MG63 (cell line): ENCODE measurements around the gene TIGIT. TPM values are rescaled to one million over a fixed set of nuclear protein-coding genes. Genes with fewer than 3 reads are reported as not detected.

Source experiments
- DNase-seq: peaks from one replicate; pipeline ENCODE4 v3.0.0-alpha.2; 2020
- H3K27me3 ChIP-seq: fragments of 250-450 bp; sonication (Bioruptor Pico); 2 replicates; pipeline ENCODE4 v1.5.1; 2020; ENCODE audit warnings: mild to moderate bottlenecking, moderate library complexity
- H3K36me3 ChIP-seq: fragments of 250-450 bp; sonication (Bioruptor Pico); 2 replicates; pipeline ENCODE4 v1.5.1; 2020; ENCODE audit warnings: mild to moderate bottlenecking, moderate library complexity
- H3K4me3 ChIP-seq: fragments of 250-450 bp; sonication (Bioruptor Pico); 2 replicates; pipeline ENCODE4 v1.5.1; 2020; ENCODE audit warnings: mild to moderate bottlenecking, moderate library complexity
- H3K9me3 ChIP-seq: fragments of 250-450 bp; sonication (Bioruptor Pico); 2 replicates; pipeline ENCODE4 v1.5.1; 2020; ENCODE audit warnings: mild to moderate bottlenecking, moderate library complexity
- total RNA-seq: library from RNA; depleted of rRNA; stranded (reverse); fragments of >200 nt; shearing (Covaris generic); gene quantifications from 2 replicates; pipeline ENCODE4 v1.2.3, GENCODE V29; 2014; ENCODE audit warnings: low replicate concordance

Gene TIGIT
- total RNA-seq, 1 experiment from 2014 or later, result not detected

DNA sequence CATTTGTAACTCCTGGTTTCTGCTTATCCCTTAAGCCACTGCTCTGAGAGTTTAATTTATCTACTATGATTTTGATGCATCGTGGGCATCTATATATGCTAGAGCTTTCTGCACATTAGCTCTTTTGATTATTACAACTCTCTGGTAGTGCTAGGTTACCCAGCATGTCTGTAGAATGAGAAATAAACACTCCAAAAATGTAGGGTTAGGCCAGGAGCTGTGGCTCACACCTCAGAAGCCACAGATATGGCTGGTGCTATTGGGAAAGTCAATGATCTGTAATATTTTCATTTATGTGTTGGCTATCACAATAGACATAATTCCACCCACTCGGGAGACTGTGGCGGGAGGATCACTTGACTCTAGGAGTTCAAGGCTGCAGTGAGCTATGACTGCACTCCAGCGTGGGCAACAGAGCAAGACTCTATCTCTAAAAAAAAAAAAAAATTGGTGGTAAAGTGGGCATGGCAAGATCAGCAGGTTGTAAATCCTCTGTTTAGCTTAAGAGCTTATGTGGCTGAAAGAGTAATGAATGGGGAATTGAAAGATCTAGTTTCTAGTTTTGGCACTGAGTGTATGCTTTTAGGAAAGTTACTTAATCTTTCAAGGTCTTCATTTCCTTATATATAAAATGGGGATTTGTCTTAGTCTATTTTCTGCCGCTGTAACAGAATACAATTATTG lies 6.3 kb downstream of the TIGIT start:
- Histone ChIP-seq H3K36me3 (no peaks in the 10 kb centered on the region), H3K9me3 (no peaks in the 10 kb centered on the region), H3K27me3 (peaks cover 14% of the 10 kb centered on the region), H3K4me3 (no peak overlapping the region)
- no peak for DNase-seq

DNA sequence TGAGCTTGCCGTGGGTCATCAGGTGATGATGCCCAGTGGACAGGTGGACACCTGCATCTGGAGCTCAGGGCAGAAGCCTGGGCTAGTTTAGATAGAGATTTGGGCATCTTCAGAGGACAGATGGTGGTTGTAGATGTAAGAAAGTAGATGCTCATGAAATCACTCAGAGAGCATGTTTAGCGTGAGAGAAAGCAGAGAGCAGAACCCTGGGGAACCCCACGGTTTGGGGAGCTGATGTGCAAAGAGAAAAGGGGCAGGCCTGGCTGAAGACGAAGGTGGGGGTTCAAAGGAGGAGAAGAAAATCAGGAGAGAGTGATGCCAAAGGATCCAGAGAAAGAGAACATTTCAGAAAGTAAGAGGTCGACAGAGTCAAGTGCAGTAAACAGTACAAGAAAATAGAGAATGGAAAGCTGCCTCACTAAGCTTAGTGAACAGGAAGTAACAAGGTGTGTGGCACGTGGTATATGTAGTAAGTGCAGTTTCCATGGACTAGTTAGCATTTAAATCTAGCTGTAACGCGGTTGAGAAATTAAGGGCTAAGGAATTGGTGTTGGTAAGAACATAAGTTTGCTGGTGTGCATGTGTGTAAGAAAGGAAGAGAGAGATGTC lies 13.5 kb downstream of the TIGIT start:
- H3K36me3 ChIP-seq, result no peaks in the 10 kb centered on the region
- DNase-seq, result no peak
- H3K9me3 ChIP-seq, result no peaks in the 10 kb centered on the region
- H3K4me3 ChIP-seq, result no peak overlapping the region
- H3K27me3 ChIP-seq, result peaks cover 3% of the 10 kb centered on the region; the same call in 1 of the 2 replicates

DNA sequence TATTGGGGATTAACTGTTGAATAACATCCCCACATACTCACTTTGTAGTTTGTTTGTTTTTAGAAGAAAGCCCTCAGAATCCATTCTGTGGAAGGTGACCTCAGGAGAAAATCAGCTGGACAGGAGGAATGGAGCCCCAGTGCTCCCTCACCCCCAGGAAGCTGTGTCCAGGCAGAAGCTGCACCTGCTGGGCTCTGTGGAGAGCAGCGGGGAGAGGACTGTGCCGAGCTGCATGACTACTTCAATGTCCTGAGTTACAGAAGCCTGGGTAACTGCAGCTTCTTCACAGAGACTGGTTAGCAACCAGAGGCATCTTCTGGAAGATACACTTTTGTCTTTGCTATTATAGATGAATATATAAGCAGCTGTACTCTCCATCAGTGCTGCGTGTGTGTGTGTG lies 14.0 kb downstream of the TIGIT start:
- no peak for DNase-seq
- Histone ChIP-seq H3K36me3 (no peaks in the 10 kb centered on the region), H3K9me3 (no peaks in the 10 kb centered on the region), H3K4me3 (no peak overlapping the region), H3K27me3 (no peaks in the 10 kb centered on the region)

DNA sequence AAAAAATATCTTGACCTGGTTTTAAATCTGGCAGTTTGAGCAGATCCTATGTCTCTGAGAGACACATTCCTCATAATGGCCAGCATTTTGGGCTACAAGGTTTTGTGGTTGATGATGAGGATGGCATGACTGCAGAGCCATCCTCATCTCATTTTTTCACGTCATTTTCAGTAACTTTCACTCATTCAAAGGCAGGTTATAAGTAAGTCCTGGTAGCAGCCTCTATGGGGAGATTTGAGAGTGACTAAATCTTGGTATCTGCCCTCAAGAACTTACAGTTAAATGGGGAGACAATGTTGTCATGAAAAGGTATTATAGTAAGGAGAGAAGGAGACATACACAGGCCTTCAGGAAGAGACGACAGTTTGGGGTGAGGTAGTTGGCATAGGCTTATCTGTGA lies 14.5 kb downstream of the TIGIT start:
- Histone ChIP-seq H3K36me3 (no peaks in the 10 kb centered on the region), H3K27me3 (no peaks in the 10 kb centered on the region)
- DNase-seq, result no peak

DNA sequence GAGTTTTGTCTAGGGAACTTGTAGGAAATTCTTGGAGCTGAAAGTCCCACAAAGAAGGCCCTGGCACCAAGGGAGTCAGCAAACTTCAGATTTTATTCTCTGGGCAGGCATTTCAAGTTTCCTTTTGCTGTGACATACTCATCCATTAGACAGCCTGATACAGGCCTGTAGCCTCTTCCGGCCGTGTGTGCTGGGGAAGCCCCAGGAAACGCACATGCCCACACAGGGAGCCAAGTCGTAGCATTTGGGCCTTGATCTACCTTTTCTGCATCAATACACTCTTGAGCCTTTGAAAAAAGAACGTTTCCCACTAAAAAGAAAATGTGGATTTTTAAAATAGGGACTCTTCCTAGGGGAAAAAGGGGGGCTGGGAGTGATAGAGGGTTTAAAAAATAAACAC lies 15.0 kb downstream of the TIGIT start:
- H3K27me3 ChIP-seq, result no peaks in the 10 kb centered on the region
- H3K4me3 ChIP-seq, result no peak overlapping the region
- H3K36me3 ChIP-seq, result no peaks in the 10 kb centered on the region
- H3K9me3 ChIP-seq, result no peaks in the 10 kb centered on the region
- DNase-seq, result no peak

More for the DNA sequence above, 14.5 kb downstream of the TIGIT start:
- Histone ChIP-seq H3K9me3 (no peaks in the 10 kb centered on the region), H3K4me3 (no peak overlapping the region)

DNA sequence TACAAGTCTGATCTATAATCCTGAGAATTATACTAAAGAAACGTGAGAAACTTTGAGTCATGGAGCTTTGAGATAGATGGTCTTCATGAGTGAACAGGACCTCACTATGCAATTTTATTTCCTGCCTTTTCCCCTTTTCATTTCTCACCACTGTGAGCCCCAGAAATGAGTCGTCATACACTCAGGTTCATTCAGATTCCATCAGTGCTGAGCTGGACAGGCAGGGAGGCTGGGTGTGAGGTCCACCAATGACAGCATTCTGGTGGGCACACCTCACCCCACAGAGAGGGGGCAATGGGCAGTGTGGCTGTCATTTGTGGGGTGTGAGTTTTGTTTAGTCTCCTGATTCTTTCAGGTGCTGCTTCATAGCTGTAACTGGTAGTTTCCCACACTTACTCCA lies 16.9 kb downstream of the TIGIT start:
- Histone ChIP-seq H3K9me3 (no peaks in the 10 kb centered on the region), H3K36me3 (no peaks in the 10 kb centered on the region), H3K27me3 (no peaks in the 10 kb centered on the region), H3K4me3 (no peak overlapping the region)
- no peak for DNase-seq

DNA sequence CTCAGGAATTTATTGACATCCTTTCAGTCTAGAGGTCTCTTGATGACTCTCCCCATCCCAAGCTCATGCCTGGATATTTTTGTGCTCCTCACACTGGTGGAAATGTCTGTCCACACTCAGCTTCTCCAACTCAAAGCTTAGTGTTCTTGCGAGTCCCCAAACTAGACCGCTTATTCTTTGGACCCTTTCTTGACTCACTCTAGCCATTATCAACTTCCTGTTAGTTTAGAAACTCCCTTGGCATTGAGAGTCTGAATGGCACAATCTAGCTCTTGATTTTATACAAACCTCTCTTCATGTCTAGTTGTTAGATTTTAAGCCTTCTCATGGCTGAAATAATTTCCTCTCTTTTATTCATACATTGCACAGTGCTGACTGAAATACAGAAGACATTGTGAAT lies 19.6 kb downstream of the TIGIT start:
- no peaks in the 10 kb centered on the region for H3K36me3 ChIP-seq
- no peak overlapping the region for H3K4me3 ChIP-seq
- no peaks in the 10 kb centered on the region for H3K27me3 ChIP-seq
- H3K9me3 ChIP-seq, result no peaks in the 10 kb centered on the region
- DNase-seq, result no peak

DNA sequence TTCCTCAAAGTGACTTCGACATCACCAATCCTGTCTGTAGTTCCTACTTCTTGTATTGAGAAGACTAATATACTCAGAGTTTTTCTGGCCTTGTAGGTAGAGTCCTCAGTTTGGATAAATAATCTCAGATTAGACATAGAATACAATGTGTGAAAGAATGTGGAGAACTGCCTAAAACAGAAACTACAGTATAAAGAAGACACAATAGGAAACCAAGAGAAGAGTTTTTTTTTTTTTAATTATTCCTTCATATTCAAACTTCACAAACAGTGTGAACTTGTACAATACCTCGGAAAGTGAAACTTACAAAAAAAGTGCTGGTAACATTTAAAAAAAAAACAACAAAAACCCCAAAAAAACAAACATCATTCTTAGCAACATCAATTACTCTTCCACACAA lies 20.5 kb downstream of the TIGIT start:
- H3K9me3 ChIP-seq, result no peaks in the 10 kb centered on the region
- H3K36me3 ChIP-seq, result no peaks in the 10 kb centered on the region
- H3K27me3 ChIP-seq, result no peaks in the 10 kb centered on the region
- no peak for DNase-seq
- H3K4me3 ChIP-seq, result no peak overlapping the region

DNA sequence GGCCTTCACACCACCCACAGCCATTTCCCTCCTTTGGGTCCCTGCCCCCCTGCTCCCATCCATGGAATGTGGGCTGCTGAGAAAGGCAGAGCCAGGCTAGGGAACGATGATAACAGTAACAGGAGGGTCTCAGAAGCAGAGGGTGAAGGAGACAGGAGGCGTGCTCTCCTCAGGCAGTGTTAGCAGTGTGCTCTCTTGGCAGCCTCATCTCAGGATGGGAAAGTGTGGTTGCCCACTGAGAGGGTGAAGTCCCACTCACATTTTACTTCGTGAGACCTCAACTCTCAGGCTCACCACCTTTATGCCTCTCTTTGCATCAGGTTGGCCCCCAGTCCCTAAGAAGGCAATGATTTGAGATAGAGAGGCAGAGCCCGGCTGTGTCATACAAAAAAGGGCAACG lies 24.5 kb downstream of the TIGIT start:
- Histone ChIP-seq H3K36me3 (no peaks in the 10 kb centered on the region), H3K27me3 (no peaks in the 10 kb centered on the region), H3K4me3 (no peak overlapping the region), H3K9me3 (no peaks in the 10 kb centered on the region)
- DNase-seq, result no peak

DNA sequence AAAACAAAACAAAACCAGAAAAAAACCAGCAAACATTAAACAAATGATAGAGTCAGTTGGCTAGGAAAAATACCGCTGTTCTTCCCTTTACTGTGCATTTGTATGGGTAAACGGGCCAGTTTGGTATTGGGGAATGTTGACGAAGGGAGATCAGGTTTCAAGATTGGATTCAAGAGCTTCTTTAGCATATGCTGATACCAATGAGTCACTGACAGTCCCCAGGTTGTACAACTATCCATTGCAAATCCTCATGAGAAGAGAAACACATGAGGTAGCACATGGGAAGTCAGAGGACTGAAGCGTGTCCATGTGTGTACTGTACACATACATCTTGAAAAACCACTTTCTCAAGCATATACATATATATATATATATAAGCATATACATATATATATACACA lies 25.6 kb downstream of the TIGIT start:
- peak; percentile 24 for DNase-seq
- Histone ChIP-seq H3K36me3 (no peaks in the 10 kb centered on the region), H3K4me3 (no peak overlapping the region), H3K27me3 (no peaks in the 10 kb centered on the region), H3K9me3 (no peaks in the 10 kb centered on the region)

DNA sequence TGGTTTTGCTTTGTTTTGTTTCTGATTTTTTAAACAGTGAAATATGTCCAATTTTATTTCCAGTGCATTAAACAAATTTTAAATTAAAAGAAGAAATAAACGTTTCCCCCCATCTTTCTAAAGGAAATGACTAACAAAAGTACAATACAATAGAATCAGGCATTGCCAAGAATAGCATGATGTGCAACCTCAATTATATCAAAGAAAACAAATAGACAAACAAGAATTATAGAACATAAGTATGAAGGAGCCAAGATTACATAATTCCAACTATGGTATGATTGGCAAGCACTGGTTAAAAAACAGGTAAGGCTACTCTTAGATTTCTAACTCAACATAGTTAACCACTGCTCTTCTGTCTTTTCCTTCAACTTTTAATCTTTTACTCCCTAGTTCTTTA lies 26.4 kb downstream of the TIGIT start:
- Histone ChIP-seq H3K27me3 (no peaks in the 10 kb centered on the region), H3K36me3 (no peaks in the 10 kb centered on the region), H3K9me3 (no peaks in the 10 kb centered on the region), H3K4me3 (no peak overlapping the region)
- no peak for DNase-seq

DNA sequence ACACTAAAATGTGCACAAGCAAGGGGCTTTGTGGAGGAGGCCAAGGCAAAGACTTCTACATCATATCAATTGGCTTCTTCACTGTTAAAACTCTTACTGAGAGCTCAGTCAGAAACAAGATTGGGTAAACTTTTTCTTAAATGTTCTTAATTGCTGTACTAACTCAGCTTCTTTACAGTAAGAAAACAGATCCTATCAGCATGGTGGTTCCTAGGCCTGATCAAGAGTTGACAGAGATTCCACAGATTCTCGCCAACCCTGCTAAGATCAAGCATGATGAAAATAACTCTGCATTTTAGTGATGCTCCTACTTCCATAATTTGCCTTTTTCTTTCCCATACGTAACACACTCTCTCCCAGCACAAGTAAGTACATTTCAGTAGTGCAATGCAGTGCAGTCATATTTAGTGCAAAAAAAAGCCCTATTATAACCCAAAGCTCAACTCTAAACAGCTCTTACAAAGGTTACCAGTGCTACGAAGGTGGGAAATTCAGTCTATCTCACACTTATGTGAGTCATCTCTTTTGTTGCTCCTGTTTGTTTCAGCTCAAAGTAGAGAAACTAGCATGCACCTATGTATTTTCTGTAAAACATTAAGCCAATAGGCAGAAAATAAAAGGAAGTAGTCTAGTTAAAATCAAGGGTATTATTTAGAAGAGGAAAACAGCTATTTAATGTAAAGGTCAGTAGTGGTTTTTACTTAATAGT lies 29.9 kb downstream of the TIGIT start:
- no peak for DNase-seq
- Histone ChIP-seq H3K27me3 (no peaks in the 10 kb centered on the region), H3K36me3 (no peaks in the 10 kb centered on the region), H3K9me3 (no peaks in the 10 kb centered on the region), H3K4me3 (no peak overlapping the region)

DNA sequence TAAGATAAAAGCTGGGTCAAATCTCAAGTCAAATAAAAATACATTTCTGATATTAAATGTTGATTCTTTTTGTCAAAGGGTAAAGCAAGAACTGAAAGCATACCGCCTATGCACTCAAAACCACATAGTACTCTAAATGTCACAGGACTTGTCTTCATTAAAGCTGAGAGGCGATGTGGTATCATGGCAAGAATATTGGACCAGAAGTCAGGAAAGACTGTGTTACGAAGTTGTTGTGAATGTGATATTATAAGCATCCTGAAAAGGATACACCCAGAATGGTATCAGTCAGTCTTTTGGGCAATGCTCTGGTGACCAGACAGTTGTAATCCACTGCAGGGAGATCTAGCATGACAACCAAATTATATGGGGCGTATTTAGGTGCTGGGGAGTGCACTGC lies 33.8 kb downstream of the TIGIT start:
- Histone ChIP-seq H3K4me3 (no peak overlapping the region), H3K9me3 (no peaks in the 10 kb centered on the region), H3K36me3 (no peaks in the 10 kb centered on the region), H3K27me3 (no peaks in the 10 kb centered on the region)
- no peak for DNase-seq

DNA sequence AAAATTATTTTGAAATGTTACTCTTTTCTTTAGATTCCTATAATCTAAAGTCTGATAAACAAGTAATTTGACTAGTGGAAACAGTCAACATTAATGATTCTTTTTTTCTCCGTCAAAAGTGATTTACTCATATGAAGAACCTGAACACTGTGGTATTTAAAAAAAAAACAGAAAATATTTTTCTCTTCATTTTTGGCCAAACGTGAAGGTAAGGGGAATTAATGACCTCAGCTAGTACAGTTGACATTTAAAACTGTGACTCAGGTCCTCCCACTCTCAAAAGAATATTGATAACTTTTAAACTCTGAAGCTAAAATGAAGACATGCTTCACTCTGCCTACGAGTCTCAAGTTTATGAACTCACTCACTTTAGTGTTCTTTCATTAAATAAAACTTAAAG lies 34.5 kb downstream of the TIGIT start:
- no peak for DNase-seq
- Histone ChIP-seq H3K9me3 (no peaks in the 10 kb centered on the region), H3K4me3 (no peak overlapping the region), H3K27me3 (no peaks in the 10 kb centered on the region), H3K36me3 (no peaks in the 10 kb centered on the region)

DNA sequence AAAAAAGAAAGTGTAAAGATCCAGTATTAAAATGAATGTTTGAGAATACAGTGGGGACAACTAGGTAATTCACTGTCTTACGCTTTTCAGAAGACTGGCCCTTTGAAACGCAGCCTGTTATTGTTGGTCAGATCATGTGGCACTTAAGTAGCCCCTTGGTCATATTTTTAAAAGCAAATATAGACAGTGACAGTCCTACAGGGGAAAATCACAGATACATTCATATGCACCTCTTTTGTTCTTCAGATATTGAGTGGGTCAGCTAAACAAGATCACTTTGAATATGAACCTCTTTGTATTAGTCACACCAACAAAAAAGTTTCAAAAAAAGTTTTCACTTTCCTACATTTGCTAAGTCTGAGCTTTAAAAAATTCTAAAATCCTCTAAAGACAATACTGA lies 36.0 kb downstream of the TIGIT start:
- no peak for DNase-seq
- Histone ChIP-seq H3K27me3 (no peaks in the 10 kb centered on the region), H3K9me3 (no peaks in the 10 kb centered on the region), H3K36me3 (no peaks in the 10 kb centered on the region), H3K4me3 (no peak overlapping the region)

DNA sequence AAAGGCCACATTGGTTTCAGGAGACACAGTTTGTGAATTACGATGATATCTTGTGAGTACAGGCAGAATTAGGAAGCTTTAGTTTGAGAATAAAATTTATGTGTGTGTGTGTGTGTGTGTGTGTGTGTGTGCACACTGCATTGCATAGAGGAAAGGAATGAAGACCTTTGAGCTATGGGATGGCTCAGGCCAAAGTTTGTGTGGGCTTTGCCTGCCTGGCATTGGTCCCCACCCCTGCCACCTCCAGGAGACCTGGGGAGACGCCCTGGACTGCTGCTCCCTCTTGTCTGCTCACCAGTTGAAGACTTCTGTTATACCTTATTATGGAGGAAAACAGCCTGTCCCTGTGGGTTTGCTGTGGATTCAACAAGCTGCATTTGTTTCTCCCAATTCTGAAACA lies 37.2 kb downstream of the TIGIT start:
- Histone ChIP-seq H3K27me3 (no peaks in the 10 kb centered on the region), H3K4me3 (no peak overlapping the region), H3K36me3 (no peaks in the 10 kb centered on the region), H3K9me3 (no peaks in the 10 kb centered on the region)
- no peak for DNase-seq

DNA sequence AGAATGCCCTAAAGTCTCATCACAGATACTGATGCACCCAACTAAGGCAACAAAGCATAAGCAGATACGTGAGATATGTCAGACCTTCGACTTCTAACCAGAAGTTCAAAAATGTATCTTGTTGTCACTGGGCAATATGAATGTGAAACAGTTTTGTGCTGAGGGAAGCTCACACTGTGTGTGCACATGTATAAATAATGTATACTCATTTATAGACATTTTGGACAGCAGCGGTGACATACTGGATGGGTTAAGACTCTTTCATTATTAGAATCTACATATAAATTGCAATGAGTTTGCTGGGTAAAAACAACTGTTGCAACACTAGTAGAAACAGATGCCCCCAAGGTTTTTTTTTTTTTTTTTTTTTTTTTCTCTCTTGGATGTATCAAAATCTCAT lies 37.9 kb downstream of the TIGIT start:
- Histone ChIP-seq H3K4me3 (no peak overlapping the region), H3K9me3 (no peaks in the 10 kb centered on the region), H3K27me3 (no peaks in the 10 kb centered on the region), H3K36me3 (no peaks in the 10 kb centered on the region)
- no peak for DNase-seq
